Peyer's patch (tissue), 4 donors: ENCODE results near the gene PALM2AKAP2.

ENCODE experiments used
- CTCF ChIP-seq, 6 experiments: fragments of 450-650 bp in 4 of 6; fragments of 200-600 bp in 2 of 6; sonication (generic) in 1 of 6; IDR thresholded peaks; one replicate each; pipeline ENCODE4 v1.5.1; 2017 to 2019; ENCODE audit warnings: antibody characterized with exemption in 6 of 6, mild to moderate bottlenecking in 3 of 6, moderate library complexity in 1 of 6
- POLR2A ChIP-seq, 2 donors: fragments of 450-650 bp; IDR thresholded peaks; one replicate each; pipeline ENCODE4 v1.5.1; 2017; ENCODE audit warnings: antibody characterized with exemption in 2 of 2, mild to moderate bottlenecking in 2 of 2, moderate library complexity in 2 of 2

- TF ChIP-seq CTCF (IDR thresholded peaks at IDR 0.05) (no peak), POLR2A (IDR thresholded peaks at IDR 0.05) (no peak)
Observed at GRCh38 chr9:109821711-109822110, 41.7 kb downstream of the PALM2AKAP2 start.
